Psoas muscle (tissue), 8 donors: Measurements from ENCODE around the gene TPPP. TPM values are rescaled to one million over a fixed set of nuclear protein-coding genes. Genes with fewer than 3 reads are reported as not detected.

ENCODE experiments used
- ATAC-seq, 4 donors: fragments of 200-7000 bp; cut with Tn5 transposase; one replicate each; pipeline ENCODE4 v1.9.1; 2020; ENCODE audit warnings: moderate library complexity in 3 of 4, mild to moderate bottlenecking in 2 of 4
- DNase-seq, 2 donors: peaks; one replicate each; pipeline ENCODE4 v3.0.0-alpha.2; 2020
- H3K27ac ChIP-seq: fragments of 200-600 bp; one replicate; pipeline ENCODE4 v1.8.0; 2022
- H3K27me3 ChIP-seq, 3 donors: fragments of 200-600 bp in 1 of 3; one replicate each; pipeline versions ENCODE4 v1.6.1 to v1.8.0; 2013 to 2022; ENCODE audit warnings: low read length in 2 of 3, mild to moderate bottlenecking in 2 of 3, moderate library complexity in 1 of 3; ENCODE audit not compliant: insufficient read depth in 3 of 3
- H3K36me3 ChIP-seq, 2 donors: fragments of 200-600 bp in 1 of 2; one replicate each; pipeline versions ENCODE4 v1.6.1 to v1.8.0; 2013 to 2022; ENCODE audit warnings: low read depth in 1 of 2, mild to moderate bottlenecking in 1 of 2, moderate library complexity in 1 of 2; ENCODE audit not compliant: insufficient read depth in 1 of 2
- H3K4me1 ChIP-seq: fragments of 200-600 bp; one replicate; pipeline ENCODE4 v1.8.0; 2022
- H3K4me3 ChIP-seq: fragments of 200-600 bp; one replicate; pipeline ENCODE4 v1.8.0; 2022; ENCODE audit warnings: mild to moderate bottlenecking
- H3K9me3 ChIP-seq: fragments of 200-600 bp; one replicate; pipeline ENCODE4 v1.8.0; 2022
- CTCF ChIP-seq: fragments of 200-600 bp; IDR thresholded peaks from one replicate; pipeline ENCODE4 v1.8.0; 2022; ENCODE audit warnings: antibody characterized with exemption
- WGBS, 3 donors: extraction: QIAGEN DNeasy Blood & Tissue Kit; methylation state at CpG; one replicate each; pipeline versions ENCODE4 v1.1.6 to v1.1.7; 2013; 5-methylcytosine and 5-hydroxymethylcytosine counted together
- intact Hi-C, 2 donors: fragments of 100-400 bp; cut with DNase I; formaldehyde crosslinking; loops; one replicate each; pipeline versions ENCODE4 v1.11.0 to v1.14.2; 2022
- polyA plus RNA-seq, 3 donors: library from polyadenylated mRNA; stranded (reverse); fragments of 200-250 nt; gene quantifications; one replicate each; pipeline ENCODE4 v1.2.3, GENCODE V29; 2013
- total RNA-seq, 4 donors: library from RNA; stranded (reverse); fragmentation: NEBNext Ultra II Directional in 2 of 4; extraction: Animal tissue kit (Norgen Biotek cat#: 25700) in 2 of 4; gene quantifications; one replicate each; pipeline versions ENCODE4 v1.2.1 to v1.2.4, GENCODE V29; 2021 to 2023
- donor health status: healthy with polysubstance abuse.
- donor health status: DM: no; HTN: no; CAD: no; lungs with moderate emphysema.
- donor health status: Bipolar disorder and iron deficiency.
- donor health status: healthy.
- donor health status: DM: yes; HTN: yes; CAD: no.
- donor health status: DM: no; HTN: no; CAD: no.
- donor health status: DM: no; HTN: no; CAD: no.
- donor health status: DM: yes; HTN: yes; CAD: no.

TPPP gene
- total and polyA plus RNA-seq, 7 donors = 1.8 to 11.0 (median 3.3) TPM

GRCh38 chr5:644509-644908, 48.6 kb downstream of the TPPP start:
- intact Hi-C loops = no loop called here
- Histone ChIP-seq H3K36me3 (peaks cover 0 to 15% of the 10 kb centered on the region in 2 donors), H3K27me3 (no peaks in the 10 kb centered on the region), H3K9me3 (no peaks in the 10 kb centered on the region), H3K27ac (no peak overlapping the region), H3K4me3 (no peak overlapping the region), H3K4me1 (no peaks in the 10 kb centered on the region)
- ATAC-seq (no peak), DNase-seq (peak in 1 of 2 donors; percentile 39)
- TF ChIP-seq CTCF = no peak
- 49 to 67% (median 51%) methylated on average over 13 of the region's 13 CpGs for WGBS, 3 donors

GRCh38 chr5:643811-644271, 49.3 kb downstream of the TPPP start:
- Histone ChIP-seq H3K4me3 (no peak overlapping the region), H3K9me3 (no peaks in the 10 kb centered on the region), H3K27me3 (no peaks in the 10 kb centered on the region), H3K27ac (no peak overlapping the region), H3K36me3 (peaks cover 0 to 16% of the 10 kb centered on the region in 2 donors), H3K4me1 (no peaks in the 10 kb centered on the region)
- ATAC-seq = no peak
- intact Hi-C loops = no loop called here
- TF ChIP-seq CTCF = no peak
- 65 to 82% (median 70%) methylated on average over 9 to 11 of the region's 11 CpGs for WGBS, 3 donors
- peak in 1 of 2 donors; percentile 38 for DNase-seq

GRCh38 chr5:643351-643801, 49.8 kb downstream of the TPPP start:
- Histone ChIP-seq H3K36me3 (peaks cover 0 to 20% of the 10 kb centered on the region in 2 donors), H3K4me1 (no peaks in the 10 kb centered on the region), H3K27ac (no peak overlapping the region), H3K27me3 (no peaks in the 10 kb centered on the region), H3K9me3 (no peaks in the 10 kb centered on the region), H3K4me3 (no peak overlapping the region)
- ATAC-seq (no peak), DNase-seq (peak in 1 of 2 donors; percentile 34)
- intact Hi-C loops = no loop called here
- TF ChIP-seq CTCF = no peak
- 90 to 94% (median 93%) methylated on average over 21 of the region's 21 CpGs for WGBS, 3 donors

- WGBS, 3 donors = 81 to 87% (median 82%) methylated on average over 14 of the region's 14 CpGs
- ATAC-seq = no peak
- Histone ChIP-seq H3K4me3 (no peak overlapping the region), H3K9me3 (no peaks in the 10 kb centered on the region), H3K36me3 (peaks cover 0 to 21% of the 10 kb centered on the region in 2 donors), H3K27me3 (no peaks in the 10 kb centered on the region), H3K27ac (no peak overlapping the region), H3K4me1 (no peaks in the 10 kb centered on the region)
- TF ChIP-seq CTCF = no peak
- DNase-seq = peak in 1 of 2 donors; percentile 26
- intact Hi-C loops = no loop called here
Observed at GRCh38 chr5:642481-642880, 50.7 kb downstream of the TPPP start.

- Histone ChIP-seq H3K27me3 (no peaks in the 10 kb centered on the region), H3K4me1 (no peaks in the 10 kb centered on the region), H3K4me3 (no peak overlapping the region), H3K9me3 (no peaks in the 10 kb centered on the region), H3K36me3 (peaks cover 0 to 21% of the 10 kb centered on the region in 2 donors), H3K27ac (no peak overlapping the region)
- 87 to 91% (median 89%) methylated on average over 14 of the region's 14 CpGs for WGBS, 3 donors
- ATAC-seq (no peak), DNase-seq (no peak)
- TF ChIP-seq CTCF = no peak
- intact Hi-C loops = no loop called here
Observed at GRCh38 chr5:641331-641765, 51.8 kb downstream of the TPPP start.
